ENCODE data around the gene SGCE. TPM values are rescaled to one million over a fixed set of nuclear protein-coding genes. Genes with fewer than 3 reads are reported as not detected.

Gene SGCE
- total and polyA plus RNA-seq, 9 of the 15 experiments (the other 6 are each of a cell fraction or from before 2014, with no cell fraction given): 0.09 to 0.46 (median 0.28) TPM; not detected in 5

DNA sequence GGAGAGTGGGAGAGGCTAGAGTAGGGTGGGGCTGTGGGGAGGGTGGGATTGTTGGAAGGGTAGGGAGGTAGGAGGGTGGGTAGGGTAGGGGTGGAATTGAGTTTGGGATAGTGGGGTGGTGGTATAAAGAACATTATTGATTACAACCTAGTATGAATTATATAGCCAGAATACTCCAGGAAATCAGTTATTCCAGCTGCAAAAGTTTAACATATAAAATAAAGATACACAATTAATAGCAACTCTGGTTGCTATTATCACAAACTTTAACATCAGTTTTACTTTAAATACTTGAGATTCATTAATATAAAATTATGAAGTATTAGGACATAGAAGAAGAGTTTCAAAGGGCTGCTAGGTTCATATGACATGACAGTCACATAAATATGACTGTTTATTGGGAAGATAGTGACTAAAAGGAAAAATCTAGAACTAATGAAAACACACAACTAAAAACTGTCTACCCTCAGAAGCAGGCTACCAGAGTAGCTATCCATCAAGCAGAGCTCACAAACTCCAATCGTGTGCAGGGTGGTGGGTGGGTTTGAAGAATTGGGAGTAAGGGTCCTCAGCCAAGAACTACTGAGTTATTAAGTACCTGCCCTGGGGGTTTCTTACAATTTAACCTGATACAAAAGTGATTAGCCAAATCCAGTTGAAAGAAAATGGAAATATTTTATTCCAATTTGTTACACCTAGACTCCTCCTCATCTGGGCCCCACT, 14.0 kb upstream of the SGCE start:
- no peaks in the 10 kb centered on the region for H3K9me3 ChIP-seq (replicated peaks; ENCODE audit: control insufficient read depth, insufficient read depth, low read depth, low read length)
- no peak overlapping the region for H3K4me2 ChIP-seq (ENCODE audit: insufficient read depth, low read length)
- FAIRE-seq: no peak
- intact Hi-C loops (cut with micrococcal nuclease) (no loop called here), in situ Hi-C loops (cut with MboI) (no loop called here)
- ChIA-PET CTCF (ENCODE audit: low intra/inter-chr PET ratio) (no interaction called here), POLR2A (interaction anchor here (0.6 kb wide), 1 partner anchor 30 kb away, joined by 3 read pairs; no protein-coding TSS in a partner anchor)
- H3K4me3 ChIP-seq: no peak overlapping the region
- no TSS peak for BruUV-seq (replicated peaks)
- no peak overlapping the region for H3K9ac ChIP-seq (ENCODE audit: insufficient read depth in 1 of 2, low read depth in 2 of 2, low read length in 2 of 2)
- no peak overlapping the region for H3K27ac ChIP-seq (ENCODE audit: extremely low read depth, low read depth, low read length)
- ATAC-seq: no peak
- no peaks in the 10 kb centered on the region for H3K4me1 ChIP-seq (replicated peaks in 1 of 2; ENCODE audit: control insufficient read depth in 2 of 2, insufficient read depth in 2 of 2, low read length in 2 of 2)
- H3K27me3 ChIP-seq (ENCODE audit: control insufficient read depth in 2 of 2, insufficient read depth in 2 of 2, low read length in 2 of 2): peaks cover 1 to 7% of the 10 kb centered on the region in 2 experiments; a peak in 2 of 5 replicates
- no peaks in the 10 kb centered on the region for H3K9me1 ChIP-seq (ENCODE audit: control insufficient read depth, insufficient read depth, low read length)
- no peaks in the 10 kb centered on the region for H3K79me2 ChIP-seq (ENCODE audit: control insufficient read depth, insufficient read depth, low read length)
- H3K36me3 ChIP-seq (ENCODE audit: control insufficient read depth, insufficient read depth, low read length): no peaks in the 10 kb centered on the region
- DNase-seq (ENCODE audit: extremely low read depth in 1 of 4, low spot score in 3 of 4): no peak
- H2AFZ ChIP-seq (ENCODE audit: low read depth, low read length): no peak overlapping the region
- WGBS (ENCODE audit: insufficient coverage, low coverage, missing lambda C conversion rate): 0% methylated on average over 1 of the region's 1 CpG
- no peaks in the 10 kb centered on the region for H4K20me1 ChIP-seq (replicated peaks; ENCODE audit: control insufficient read depth, insufficient read depth, low read length)
- TF ChIP-seq, protein P1, sequence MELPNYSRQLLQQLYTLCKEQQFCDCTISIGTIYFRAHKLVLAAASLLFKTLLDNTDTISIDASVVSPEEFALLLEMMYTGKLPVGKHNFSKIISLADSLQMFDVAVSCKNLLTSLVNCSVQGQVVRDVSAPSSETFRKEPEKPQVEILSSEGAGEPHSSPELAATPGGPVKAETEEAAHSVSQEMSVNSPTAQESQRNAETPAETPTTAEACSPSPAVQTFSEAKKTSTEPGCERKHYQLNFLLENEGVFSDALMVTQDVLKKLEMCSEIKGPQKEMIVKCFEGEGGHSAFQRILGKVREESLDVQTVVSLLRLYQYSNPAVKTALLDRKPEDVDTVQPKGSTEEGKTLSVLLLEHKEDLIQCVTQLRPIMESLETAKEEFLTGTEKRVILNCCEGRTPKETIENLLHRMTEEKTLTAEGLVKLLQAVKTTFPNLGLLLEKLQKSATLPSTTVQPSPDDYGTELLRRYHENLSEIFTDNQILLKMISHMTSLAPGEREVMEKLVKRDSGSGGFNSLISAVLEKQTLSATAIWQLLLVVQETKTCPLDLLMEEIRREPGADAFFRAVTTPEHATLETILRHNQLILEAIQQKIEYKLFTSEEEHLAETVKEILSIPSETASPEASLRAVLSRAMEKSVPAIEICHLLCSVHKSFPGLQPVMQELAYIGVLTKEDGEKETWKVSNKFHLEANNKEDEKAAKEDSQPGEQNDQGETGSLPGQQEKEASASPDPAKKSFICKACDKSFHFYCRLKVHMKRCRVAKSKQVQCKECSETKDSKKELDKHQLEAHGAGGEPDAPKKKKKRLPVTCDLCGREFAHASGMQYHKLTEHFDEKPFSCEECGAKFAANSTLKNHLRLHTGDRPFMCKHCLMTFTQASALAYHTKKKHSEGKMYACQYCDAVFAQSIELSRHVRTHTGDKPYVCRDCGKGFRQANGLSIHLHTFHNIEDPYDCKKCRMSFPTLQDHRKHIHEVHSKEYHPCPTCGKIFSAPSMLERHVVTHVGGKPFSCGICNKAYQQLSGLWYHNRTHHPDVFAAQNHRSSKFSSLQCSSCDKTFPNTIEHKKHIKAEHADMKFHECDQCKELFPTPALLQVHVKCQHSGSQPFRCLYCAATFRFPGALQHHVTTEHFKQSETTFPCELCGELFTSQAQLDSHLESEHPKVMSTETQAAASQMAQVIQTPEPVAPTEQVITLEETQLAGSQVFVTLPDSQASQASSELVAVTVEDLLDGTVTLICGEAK (IDR thresholded peaks at IDR 0.05): no peak
- TF ChIP-seq, protein P1 (CRISPR knock-in tag; IDR thresholded peaks at IDR 0.05): no peak
- TF ChIP-seq CBX8 (IDR thresholded peaks at IDR 0.05; ENCODE audit: borderline replicate concordance, extremely low read depth, low read depth, low read length, poor library complexity, severe bottlenecking) (no peak), ZNF764 (CRISPR knock-in tag; IDR thresholded peaks at IDR 0.05; ENCODE audit: low read depth) (no peak), ZNF717 (CRISPR knock-in tag; IDR thresholded peaks at IDR 0.05) (no peak), FOXJ2 (tag; IDR thresholded peaks at IDR 0.05) (no peak), PCBP2 (IDR thresholded peaks at IDR 0.05; ENCODE audit: low read depth, low read length, poor library complexity, severe bottlenecking) (peak; percentile 42), HNRNPK (IDR thresholded peaks at IDR 0.05; ENCODE audit: low read depth, low read length, poor library complexity, severe bottlenecking) (peak; percentile 44), ZNF507 (tag; conservative IDR thresholded peaks at IDR 0.05) (no peak), XRCC3 (IDR thresholded peaks at IDR 0.05) (no peak)
- TF ChIP-seq, protein P2, sequence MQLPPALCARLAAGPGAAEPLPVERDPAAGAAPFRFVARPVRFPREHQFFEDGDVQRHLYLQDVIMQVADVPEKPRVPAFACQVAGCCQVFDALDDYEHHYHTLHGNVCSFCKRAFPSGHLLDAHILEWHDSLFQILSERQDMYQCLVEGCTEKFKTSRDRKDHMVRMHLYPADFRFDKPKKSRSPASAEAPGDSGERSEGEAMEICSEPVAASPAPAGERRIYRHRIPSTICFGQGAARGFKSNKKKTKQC (CRISPR knock-in tag; IDR thresholded peaks at IDR 0.05): no peak
